GM19455 (cell line): ENCODE measurements around the gene C16orf96.

Experiments
- ATAC-seq: cut with Tn5 transposase; IDR thresholded peaks from one replicate; pipeline ENCODE4 v1.9.1; 2021; ENCODE audit not compliant: unreplicated experiment

The C16orf96 gene

DNA sequence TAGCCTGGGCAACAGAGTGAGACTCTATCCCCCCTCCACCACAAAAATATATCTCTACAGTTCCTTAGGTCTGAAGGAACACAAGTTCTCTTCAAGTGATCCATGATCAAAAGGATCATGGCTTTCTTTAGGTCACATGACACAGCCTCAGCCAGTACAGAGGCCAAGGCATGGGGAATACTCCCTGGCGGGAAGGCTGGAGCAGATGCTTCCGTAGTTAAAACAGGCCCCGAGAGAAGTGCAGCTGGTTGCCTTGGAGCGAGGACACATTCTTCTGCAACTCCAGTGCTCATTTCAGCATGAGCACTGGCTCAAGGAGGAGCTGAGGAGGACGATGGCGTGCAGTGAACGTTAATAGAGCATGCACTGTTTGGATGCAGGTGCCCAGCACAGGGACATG is 31.1 kb upstream of the C16orf96 start:
- ATAC-seq: no peak

GRCh38 chr16:4525634-4526277 is 30.4 kb upstream of the C16orf96 start:
- no peak for ATAC-seq

GRCh38 chr16:4529085-4530060 is 26.8 kb upstream of the C16orf96 start:
- no peak for ATAC-seq

DNA sequence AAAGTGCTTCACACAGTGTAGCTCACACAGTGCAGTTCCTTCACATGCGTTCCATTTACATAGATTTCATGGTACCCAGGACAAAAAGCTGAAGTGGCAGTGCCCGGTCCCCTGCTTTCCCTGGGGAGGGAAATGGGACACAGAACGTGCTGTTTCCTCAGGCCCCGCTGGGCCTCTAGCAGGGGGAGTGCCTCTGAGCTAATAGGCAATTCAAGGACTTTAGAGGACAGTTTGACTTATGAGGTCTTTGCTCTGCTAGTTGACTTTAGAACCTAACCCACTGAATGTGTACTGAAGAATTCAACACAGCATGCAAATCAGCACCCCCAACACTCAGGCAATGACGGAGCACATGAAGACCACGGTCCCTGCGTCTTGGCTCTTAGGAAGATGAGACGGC is 24.3 kb upstream of the C16orf96 start:
- no peak for ATAC-seq

DNA sequence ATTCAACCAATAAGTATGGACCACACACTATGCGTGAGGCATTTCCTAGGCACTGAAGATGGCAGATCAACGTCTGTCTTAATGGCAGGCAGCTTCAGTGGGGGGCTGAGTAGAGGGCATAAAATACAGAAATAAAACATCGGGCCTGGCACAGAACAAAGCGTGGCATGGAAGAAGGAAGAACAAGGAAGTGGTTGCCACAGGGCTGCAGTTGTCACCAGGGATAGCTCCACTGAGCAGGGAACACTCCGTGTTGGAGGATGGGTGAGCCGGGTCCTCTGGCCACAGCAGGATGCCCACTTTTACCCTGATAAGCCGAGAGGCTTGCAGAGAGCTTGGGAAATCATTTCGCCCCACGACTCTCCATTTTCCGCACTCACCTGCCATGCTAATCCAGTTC is 23.9 kb upstream of the C16orf96 start:
- no peak for ATAC-seq

- ATAC-seq: no peak
Measured at GRCh38 chr16:4533490-4533889, 22.6 kb upstream of the C16orf96 start.

- ATAC-seq: no peak
Measured at GRCh38 chr16:4534151-4534790, 21.9 kb upstream of the C16orf96 start.

GRCh38 chr16:4535627-4536108 is 20.5 kb upstream of the C16orf96 start:
- no peak for ATAC-seq

DNA sequence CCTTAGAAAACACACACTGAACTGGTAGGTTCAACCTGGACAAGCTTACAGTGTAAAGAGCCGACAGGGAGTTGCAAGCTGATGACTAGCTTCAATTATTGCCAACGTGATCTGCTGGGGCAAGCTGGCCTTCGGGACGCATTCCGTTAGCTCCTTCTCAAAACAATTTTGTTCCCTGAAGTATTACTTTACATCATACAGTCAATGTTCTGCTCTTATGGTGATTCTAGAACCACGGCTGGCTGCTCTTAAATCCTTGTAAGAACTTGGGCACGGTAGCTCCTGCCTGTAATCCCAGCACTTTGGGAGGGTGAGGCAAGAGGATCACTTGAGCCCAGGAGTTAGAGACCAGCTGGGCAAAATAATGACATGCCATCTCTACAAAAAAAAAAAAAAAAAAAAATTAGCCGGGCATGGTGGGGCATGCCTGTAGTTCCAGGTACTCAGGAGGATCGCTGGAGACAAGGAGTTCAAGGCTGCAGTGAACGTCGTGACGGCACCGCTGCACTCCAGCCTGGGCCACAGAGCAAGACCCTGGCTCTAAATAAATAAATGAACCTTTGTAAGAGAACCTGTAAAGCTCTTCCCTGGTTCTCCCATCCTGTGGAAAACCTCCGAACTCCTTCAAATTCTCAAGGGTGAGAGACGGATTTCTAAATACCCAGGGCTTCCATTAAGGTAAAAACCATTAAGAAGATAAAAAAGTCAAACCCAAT is 19.6 kb upstream of the C16orf96 start:
- no peak for ATAC-seq

- peak; percentile 23 for ATAC-seq
Measured at GRCh38 chr16:4537376-4538343, 18.5 kb upstream of the C16orf96 start.

- peak; percentile 77 for ATAC-seq
Measured at GRCh38 chr16:4538350-4539235, 17.5 kb upstream of the C16orf96 start, which contains the start of gene CDIP1. CDIP1 (minus strand) TSS chr16:4538773; CDS start chr16:4514130, 24,643 bp downstream.

DNA sequence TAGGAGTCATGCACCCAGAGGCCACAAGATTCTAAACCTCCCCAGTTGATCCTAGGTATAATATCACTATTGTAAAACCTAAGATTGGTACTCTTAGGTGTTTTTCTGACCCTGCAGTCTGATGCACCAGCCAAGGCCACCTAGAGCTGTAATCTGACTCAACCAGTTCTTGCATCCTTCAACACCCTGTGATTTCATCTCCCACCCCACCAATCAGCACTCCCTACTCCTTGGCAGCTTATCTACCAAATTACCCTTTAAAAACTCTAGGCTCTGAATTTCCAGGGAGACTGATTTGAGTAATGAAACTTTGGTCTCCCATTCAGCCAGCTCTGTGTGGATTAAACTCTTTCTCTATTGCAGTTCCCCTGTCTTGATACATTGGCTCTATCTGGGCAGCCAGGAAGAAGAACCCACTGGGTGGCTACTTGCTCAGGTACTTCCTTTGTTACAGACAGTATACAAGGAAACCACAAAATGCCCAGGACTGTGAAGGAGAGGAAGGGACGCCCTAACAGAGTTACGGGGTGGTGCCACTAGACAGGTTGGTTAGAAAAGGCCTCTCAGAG is 16.3 kb upstream of the C16orf96 start:
- no peak for ATAC-seq

DNA sequence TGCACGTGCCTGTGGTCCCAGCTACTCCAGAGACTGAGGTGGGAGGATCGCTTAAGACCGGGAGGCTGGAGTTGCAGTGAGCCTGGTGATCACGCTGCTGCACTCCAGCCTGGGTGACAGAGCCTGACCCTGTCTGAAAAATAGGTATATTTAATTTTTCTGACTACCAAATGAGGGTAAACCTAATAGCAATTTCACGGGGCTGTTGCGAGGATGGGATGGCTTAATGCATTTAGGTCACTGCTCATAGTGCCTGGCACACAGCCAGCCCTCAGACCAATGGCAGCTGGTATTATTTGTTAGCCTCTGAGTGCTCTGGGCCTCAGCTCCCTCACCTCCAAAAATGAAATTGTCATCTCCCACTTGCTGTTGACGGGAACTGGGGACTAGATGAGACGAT is 11.7 kb upstream of the C16orf96 start:
- no peak for ATAC-seq

DNA sequence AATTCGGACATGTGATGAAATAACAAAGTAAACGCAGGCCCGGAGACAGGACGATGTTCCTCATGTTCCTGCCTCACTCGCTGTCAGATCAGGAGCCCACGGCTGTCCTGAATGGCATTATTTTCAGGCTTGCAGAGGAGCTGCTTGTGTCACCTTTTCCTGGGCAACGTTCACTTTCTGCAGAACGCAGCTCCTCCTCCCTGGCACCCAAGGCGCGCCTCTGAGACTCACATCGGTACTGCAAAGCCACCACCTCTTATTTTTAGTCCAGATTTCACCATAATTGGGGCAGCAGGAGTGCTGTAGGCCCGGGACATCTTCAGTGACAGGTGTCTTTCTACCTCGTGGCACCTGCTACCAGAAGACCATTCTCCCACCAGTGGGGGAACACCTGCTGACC is 8.0 kb upstream of the C16orf96 start:
- ATAC-seq: no peak

DNA sequence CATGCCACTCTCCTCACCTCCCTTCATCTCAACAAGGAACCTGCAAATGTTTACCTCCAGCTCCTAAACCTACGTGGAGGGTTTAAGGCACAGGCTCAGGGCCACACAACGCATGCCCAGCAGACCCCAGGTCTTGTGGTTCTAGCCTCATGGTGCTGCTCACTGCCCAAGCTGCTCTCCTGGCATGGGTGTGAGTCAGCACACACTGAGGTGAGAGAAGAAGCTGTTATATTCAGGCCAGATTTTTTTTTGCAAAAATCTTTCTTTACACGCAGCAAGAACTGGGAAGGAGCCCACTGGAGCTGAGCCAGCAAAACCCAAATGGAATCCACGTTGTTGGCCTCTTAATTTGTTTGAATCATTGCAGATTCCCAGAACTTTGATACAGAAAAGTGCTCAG is 5.5 kb upstream of the C16orf96 start:
- ATAC-seq: no peak

DNA sequence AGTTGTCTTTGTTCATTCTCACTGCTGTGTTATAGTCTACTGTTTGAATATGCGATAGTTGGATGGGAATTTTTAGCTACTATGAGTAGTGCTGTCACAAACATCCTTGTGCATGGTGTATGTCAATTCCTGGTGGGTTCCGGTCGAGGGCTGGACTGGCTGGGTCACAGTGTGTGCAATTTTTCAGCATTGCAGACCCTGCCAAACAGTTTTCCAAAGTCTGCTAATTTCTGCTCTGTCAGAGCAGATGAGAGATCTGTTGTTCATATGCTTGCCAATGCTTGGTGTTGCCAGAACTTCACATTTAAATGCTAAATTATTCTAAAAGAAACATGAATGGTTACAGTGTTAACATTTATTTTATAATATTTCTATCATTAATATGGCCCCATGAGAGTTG is 3.6 kb upstream of the C16orf96 start:
- no peak for ATAC-seq

GRCh38 chr16:4556580-4556979 is 440 bp downstream of the C16orf96 start:
- ATAC-seq: no peak

GRCh38 chr16:4557973-4558372 is 1.8 kb downstream of the C16orf96 start:
- ATAC-seq: no peak
